HG03558 (cell line): ENCODE measurements around the gene SPG7.
A peak's percentile ranks its signal among the peaks of the same experiment; 100 is the strongest.
"Not testable (repeated sequence)": the region's sequence is repeated elsewhere in the genome, so short reads cannot be mapped to it uniquely, and the experiment has no call there.

Source experiments
- ATAC-seq: cut with Tn5 transposase; IDR thresholded peaks from one replicate; pipeline ENCODE4 v1.9.1; 2021; ENCODE audit warnings: moderate number of reproducible peaks; ENCODE audit not compliant: unreplicated experiment; ENCODE audit errors: extremely low read depth

Gene SPG7

GRCh38 chr16:89507834-89508590 is at the start of gene SPG7:
Gene SPG7, plus strand, starts transcription at chr16:89508403. Its CDS starts 15 bp downstream, at chr16:89508418.
- ATAC-seq, result peak; percentile 37

DNA sequence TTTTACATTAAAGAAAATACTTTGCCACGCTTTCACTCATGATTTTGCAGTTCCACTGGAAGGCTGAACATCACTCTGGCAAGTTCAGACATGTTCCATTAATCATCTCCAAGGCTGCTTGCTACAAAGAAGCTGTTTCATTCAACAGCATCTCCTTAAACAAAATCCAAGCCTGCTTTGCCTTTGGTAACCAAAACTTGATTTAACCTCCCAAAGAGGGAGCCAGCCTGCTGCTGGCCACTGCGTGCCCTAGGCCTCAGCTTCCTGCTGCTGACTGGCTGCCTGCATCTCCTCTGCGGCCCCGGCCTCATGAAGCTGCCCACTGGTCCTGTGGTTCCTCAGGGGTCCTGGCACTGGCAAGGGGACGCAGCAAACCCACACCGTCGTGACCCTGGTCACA is 49.7 kb upstream of the SPG7 start:
- no peak for ATAC-seq

GRCh38 chr16:89458967-89459366 is 49.2 kb upstream of the SPG7 start:
- ATAC-seq, result no peak

DNA sequence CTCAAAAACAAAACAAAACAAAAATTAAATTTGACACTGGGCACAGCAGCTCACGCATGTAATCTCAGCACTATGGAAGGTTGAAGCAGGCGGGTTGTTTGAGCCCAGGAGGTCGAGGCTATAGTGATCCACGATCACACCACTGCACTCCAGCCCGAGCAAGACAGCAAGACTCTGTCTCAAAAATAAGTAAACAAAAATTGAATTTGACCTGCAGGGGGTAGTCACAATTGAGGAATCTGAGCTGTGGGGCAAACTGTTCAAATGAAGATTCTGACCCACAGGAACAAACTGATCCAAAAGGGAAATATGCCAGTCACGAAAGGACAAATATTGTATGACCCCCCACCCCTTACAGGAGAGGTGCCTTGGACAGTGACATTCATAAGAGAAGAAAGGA is 47.6 kb upstream of the SPG7 start:
- no peak for ATAC-seq

- ATAC-seq, result not testable (repeated sequence)
These were observed 46.3 kb upstream of the SPG7 start for GRCh38 chr16:89461890-89462289.

- not testable (repeated sequence) for ATAC-seq
These were observed 45.6 kb upstream of the SPG7 start for GRCh38 chr16:89462639-89463038.

- ATAC-seq, result not testable (repeated sequence)
These were observed 44.9 kb upstream of the SPG7 start for GRCh38 chr16:89463312-89463711.

- ATAC-seq, result no peak
These were observed 41.3 kb upstream of the SPG7 start for GRCh38 chr16:89466920-89467319.

DNA sequence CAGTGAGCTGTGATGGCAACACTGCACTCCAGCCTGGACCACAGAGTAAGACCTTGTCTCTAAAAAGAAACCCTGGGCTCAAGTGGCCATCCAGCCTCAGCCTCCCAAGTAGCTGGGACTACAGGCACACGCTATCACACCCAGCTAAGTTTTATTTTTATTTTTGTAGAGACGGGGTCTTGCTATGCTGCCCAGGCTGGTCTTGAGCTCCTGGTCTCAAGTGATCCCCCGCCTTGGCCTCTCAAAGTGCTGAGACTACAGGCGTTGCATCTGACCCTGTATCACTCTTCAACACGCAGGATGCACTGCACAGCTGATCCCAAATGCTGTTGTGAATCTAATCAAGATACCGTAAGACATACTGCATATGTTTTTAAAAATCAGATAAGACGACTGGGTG is 40.8 kb upstream of the SPG7 start:
- no peak for ATAC-seq

GRCh38 chr16:89472711-89473075 is 35.5 kb upstream of the SPG7 start:
- no peak for ATAC-seq

DNA sequence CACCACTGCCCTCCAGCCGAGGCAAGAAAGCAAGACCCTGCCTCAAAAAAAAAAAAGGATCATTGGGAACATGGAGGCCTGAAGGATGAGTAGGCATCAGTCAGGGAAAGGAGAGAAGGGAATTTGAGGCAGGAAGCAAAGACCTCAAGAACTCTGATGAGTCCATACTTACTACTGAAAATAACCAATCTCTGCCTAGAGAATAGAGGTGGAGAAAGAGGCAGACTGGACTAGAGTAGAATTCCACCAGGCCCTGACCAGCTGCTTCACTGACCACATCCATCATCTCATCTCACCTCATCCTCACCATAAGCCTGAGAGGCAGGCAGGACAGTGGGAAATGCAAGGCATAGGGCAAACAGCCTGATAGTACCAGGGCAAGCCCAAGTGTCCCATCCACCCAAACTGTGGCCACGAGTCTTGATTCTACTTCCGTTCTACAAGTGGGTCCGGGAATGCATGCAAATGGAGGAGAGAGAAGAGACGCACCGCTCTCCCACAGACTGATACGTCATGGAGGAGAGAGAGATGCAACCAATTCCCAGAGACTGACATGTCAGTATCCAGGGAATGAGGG is 35.0 kb upstream of the SPG7 start:
- no peak for ATAC-seq

DNA sequence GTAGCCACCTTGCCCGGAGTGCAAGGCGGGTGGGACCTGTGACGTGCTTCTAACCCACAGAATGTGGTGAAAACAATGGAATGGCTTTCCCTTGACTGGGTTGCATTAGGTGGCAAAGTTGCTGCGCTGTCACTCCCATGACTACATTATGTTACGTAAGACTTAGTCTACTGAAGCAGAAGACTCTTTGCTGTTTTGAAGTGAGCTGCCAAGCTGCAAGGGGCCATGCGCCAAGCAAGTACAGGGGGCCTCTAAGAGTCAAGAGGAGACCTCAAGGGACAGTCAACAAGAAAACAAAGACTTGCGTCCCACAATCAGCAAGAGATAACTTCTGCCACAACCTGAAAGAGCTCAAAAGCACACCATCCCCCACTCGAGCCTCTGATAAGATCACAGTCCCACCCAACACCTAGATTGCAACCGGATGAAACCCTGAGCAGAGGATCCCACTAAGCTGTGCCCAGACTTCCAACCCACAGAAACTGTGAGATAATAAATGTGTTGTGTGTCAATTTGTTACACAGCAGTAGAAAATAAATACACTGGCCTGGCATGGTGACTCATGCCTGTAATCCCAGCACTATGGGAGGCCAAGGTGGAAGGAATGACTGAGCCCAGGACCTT is 34.3 kb upstream of the SPG7 start:
- ATAC-seq, result no peak

- no peak for ATAC-seq
These were observed 33.1 kb upstream of the SPG7 start for GRCh38 chr16:89475144-89475543.

DNA sequence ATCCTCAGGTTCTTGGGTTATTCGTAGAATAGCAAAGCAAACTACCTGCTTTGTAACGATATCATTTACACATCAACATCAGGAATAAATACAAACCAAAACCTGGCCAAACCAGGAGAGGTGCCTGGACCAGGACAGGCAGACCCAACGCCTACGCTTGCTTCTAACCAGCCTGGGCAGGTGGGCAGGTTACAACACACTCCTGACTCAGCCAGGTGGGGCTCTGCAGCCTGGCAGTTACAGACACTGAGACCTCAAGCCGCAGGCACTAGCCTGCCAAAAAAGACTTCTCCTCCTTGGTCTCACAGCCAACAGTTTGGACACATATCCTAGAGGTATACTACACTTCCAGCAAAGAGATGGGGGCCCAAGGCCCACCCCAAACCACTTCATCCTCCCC is 31.8 kb upstream of the SPG7 start:
- ATAC-seq, result no peak

DNA sequence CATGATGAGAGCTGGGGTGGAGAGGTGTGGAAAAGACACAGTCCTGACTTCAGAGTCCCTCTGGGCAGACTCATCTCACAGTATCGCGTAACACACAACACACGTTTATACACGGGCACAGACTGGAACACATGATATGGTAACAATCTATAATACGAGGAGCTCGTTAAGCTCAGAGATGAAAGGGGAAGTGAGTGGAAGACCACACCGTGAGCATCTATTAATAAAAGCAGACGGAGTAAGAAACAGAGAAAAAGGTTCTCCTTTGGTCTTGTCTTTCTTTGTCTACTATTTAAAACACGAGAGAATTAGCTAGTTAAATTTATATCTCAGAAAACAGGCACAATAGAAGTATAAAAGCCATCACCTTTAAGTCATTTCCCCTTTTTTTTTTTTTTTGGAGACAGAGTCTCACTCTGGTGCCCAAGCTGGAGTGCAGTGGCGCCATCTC is 31.4 kb upstream of the SPG7 start:
- no peak for ATAC-seq

- no peak for ATAC-seq
These were observed 29.5 kb upstream of the SPG7 start for GRCh38 chr16:89478576-89479221.

GRCh38 chr16:89481356-89481955 is 26.7 kb upstream of the SPG7 start:
- no peak for ATAC-seq

DNA sequence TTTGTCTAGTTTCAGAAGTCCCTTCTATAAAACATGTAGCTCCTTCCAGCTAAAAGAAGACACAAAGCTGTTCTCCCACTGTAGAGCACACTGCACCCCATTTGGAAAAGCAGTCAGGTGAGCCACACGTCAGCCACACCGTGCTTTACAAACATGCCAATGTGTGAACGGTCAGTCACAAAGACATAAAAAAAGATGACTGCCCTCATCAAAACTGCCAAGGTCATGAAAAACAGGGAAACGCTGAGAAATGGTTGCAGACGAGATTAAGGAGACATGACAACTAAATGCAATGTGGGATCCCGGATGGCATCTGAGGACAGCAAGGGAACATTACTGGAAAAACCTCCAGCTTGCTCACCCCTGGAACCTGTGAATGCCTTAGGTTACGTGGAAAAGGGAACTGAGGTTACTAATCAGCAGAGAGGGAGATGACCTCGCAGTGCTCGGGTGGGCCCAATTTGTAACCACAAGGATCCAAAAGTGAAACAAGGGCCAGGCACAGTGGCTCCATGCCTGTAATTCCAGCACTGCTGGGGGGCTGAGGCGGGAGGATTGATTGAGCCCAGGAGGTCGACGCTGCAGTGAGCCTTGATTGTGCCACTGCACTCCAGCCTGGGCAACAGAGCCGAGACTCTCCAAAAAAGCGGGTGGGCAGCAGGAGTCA is 25.9 kb upstream of the SPG7 start:
- no peak for ATAC-seq

DNA sequence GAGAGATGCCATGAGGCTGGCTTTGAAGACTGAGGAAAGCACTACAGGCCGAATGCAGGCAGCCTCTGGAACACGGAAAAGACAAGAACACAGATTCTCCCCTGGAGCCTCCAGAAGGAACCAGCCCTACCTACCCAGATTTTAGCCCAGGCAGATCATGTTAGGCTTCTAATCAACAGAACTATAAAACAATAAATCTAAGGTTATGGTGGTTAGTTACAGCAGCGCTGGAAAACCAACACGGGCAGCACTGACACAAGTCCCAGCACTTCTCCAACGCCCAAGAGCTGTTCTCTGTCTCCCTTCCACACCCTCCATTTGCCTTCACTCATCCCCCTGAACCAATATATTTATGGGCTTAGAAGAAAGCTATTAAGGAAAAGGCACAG is 25.4 kb upstream of the SPG7 start:
- ATAC-seq, result no peak

GRCh38 chr16:89484041-89484501 is 24.1 kb upstream of the SPG7 start:
- no peak for ATAC-seq
